CD4-positive, alpha-beta T cell treated with Interleukin-4 for 4 hours (primary cell): ENCODE data around the gene CASP6.
"Not testable (repeated sequence)": the region's sequence is repeated elsewhere in the genome, so short reads cannot be mapped to it uniquely, and the experiment has no call there.

ENCODE experiments used
- DNase-seq: peaks from one replicate; pipeline ENCODE4 v3.0.0-alpha.2; 2020

Gene CASP6

GRCh38 chr4:109718759-109719158 is 15.5 kb upstream of the CASP6 start:
- no peak for DNase-seq

GRCh38 chr4:109713500-109713899 is 10.3 kb upstream of the CASP6 start:
- no peak for DNase-seq

- no peak for DNase-seq
Measured at GRCh38 chr4:109708990-109709389, 5.7 kb upstream of the CASP6 start.

GRCh38 chr4:109708435-109708834 is 5.2 kb upstream of the CASP6 start:
- no peak for DNase-seq

- DNase-seq = no peak
Measured at GRCh38 chr4:109703664-109704361, 568 bp upstream of the CASP6 start.

GRCh38 chr4:109701566-109702410 is 1.5 kb downstream of the CASP6 start:
- no peak for DNase-seq

- no peak for DNase-seq
Measured at GRCh38 chr4:109699553-109700225, 3.6 kb downstream of the CASP6 start.

- DNase-seq = no peak
Measured at GRCh38 chr4:109698656-109699055, 4.6 kb downstream of the CASP6 start.

- DNase-seq = peak; percentile 26
Measured at GRCh38 chr4:109691411-109691920, 11.8 kb downstream of the CASP6 start.

- peak; percentile 39 for DNase-seq
Measured at GRCh38 chr4:109690690-109691410, 12.4 kb downstream of the CASP6 start.

GRCh38 chr4:109684727-109685126 is 18.5 kb downstream of the CASP6 start:
- DNase-seq = no peak

- DNase-seq = no peak
Measured at GRCh38 chr4:109683621-109684253, 19.5 kb downstream of the CASP6 start.

GRCh38 chr4:109682875-109683274 is 20.4 kb downstream of the CASP6 start:
- DNase-seq = no peak

- DNase-seq = not testable (repeated sequence)
Measured at GRCh38 chr4:109678925-109679324, 24.3 kb downstream of the CASP6 start.

GRCh38 chr4:109678472-109678871 is 24.8 kb downstream of the CASP6 start:
- DNase-seq = not testable (repeated sequence)

GRCh38 chr4:109676886-109677285 is 26.4 kb downstream of the CASP6 start:
- DNase-seq = no peak

GRCh38 chr4:109675843-109676242 is 27.4 kb downstream of the CASP6 start:
- no peak for DNase-seq

GRCh38 chr4:109675181-109675580 is 28.1 kb downstream of the CASP6 start:
- DNase-seq = peak; percentile 16

- no peak for DNase-seq
Measured at GRCh38 chr4:109673303-109673702, 29.9 kb downstream of the CASP6 start.

GRCh38 chr4:109672169-109672930 is 30.9 kb downstream of the CASP6 start:
- DNase-seq = no peak

GRCh38 chr4:109671350-109671749 is 31.9 kb downstream of the CASP6 start:
- DNase-seq = no peak
